Retina (tissue), 1 donor: Measurements from ENCODE around the gene PACRG.

Source experiments
- DNase-seq: peaks from one replicate; pipeline ENCODE4 v3.0.0-alpha.2; 2016

Gene PACRG

GRCh38 chr6:163185744-163186143 lies 458.0 kb downstream of the PACRG start:
- no peak for DNase-seq

- DNase-seq = no peak
Observed at GRCh38 chr6:163186527-163186926, 458.8 kb downstream of the PACRG start.

GRCh38 chr6:163187201-163187600 lies 459.4 kb downstream of the PACRG start:
- DNase-seq = no peak

- no peak for DNase-seq
Observed at GRCh38 chr6:163187606-163188005, 459.8 kb downstream of the PACRG start.

- no peak for DNase-seq
Observed at GRCh38 chr6:163188746-163189145, 461.0 kb downstream of the PACRG start.

- DNase-seq = no peak
Observed at GRCh38 chr6:163189609-163190008, 461.8 kb downstream of the PACRG start.

- DNase-seq = no peak
Observed at GRCh38 chr6:163190786-163191185, 463.0 kb downstream of the PACRG start.

GRCh38 chr6:163191704-163192537 lies 464.1 kb downstream of the PACRG start:
- DNase-seq = no peak

GRCh38 chr6:163192591-163192990 lies 464.8 kb downstream of the PACRG start:
- DNase-seq = no peak

- DNase-seq = no peak
Observed at GRCh38 chr6:163193326-163193725, 465.6 kb downstream of the PACRG start.

- DNase-seq = no peak
Observed at GRCh38 chr6:163195721-163196691, 468.2 kb downstream of the PACRG start.

- DNase-seq = no peak
Observed at GRCh38 chr6:163197839-163198238, 470.1 kb downstream of the PACRG start.

GRCh38 chr6:163198396-163198795 lies 470.6 kb downstream of the PACRG start:
- DNase-seq = no peak

- no peak for DNase-seq
Observed at GRCh38 chr6:163199371-163199770, 471.6 kb downstream of the PACRG start.

- no peak for DNase-seq
Observed at GRCh38 chr6:163200289-163200688, 472.5 kb downstream of the PACRG start.

GRCh38 chr6:163200694-163201093 lies 472.9 kb downstream of the PACRG start:
- DNase-seq = no peak

- no peak for DNase-seq
Observed at GRCh38 chr6:163201855-163202254, 474.1 kb downstream of the PACRG start.

- DNase-seq = no peak
Observed at GRCh38 chr6:163206196-163206595, 478.4 kb downstream of the PACRG start.

- DNase-seq = no peak
Observed at GRCh38 chr6:163207431-163208383, 479.9 kb downstream of the PACRG start.

- no peak for DNase-seq
Observed at GRCh38 chr6:163209005-163209404, 481.2 kb downstream of the PACRG start.

GRCh38 chr6:163212123-163212522 lies 484.3 kb downstream of the PACRG start:
- no peak for DNase-seq

- no peak for DNase-seq
Observed at GRCh38 chr6:163214259-163214658, 486.5 kb downstream of the PACRG start.
